Measurements from ENCODE around the gene MNX1.

Gene MNX1

GRCh38 chr7:156966387-156966786 is 44.1 kb downstream of the MNX1 start:
- no peak for DNase-seq

- no peak for DNase-seq
Observed at GRCh38 chr7:156964971-156965370, 45.5 kb downstream of the MNX1 start.

- DNase-seq = no peak
Observed at GRCh38 chr7:156963472-156963871, 47.0 kb downstream of the MNX1 start.

- no peak for DNase-seq
Observed at GRCh38 chr7:156962897-156963296, 47.6 kb downstream of the MNX1 start.

GRCh38 chr7:156962145-156962544 is 48.3 kb downstream of the MNX1 start:
- no peak for DNase-seq

- no peak for DNase-seq
Observed at GRCh38 chr7:156956727-156957126, 53.7 kb downstream of the MNX1 start.

GRCh38 chr7:156954941-156955340 is 55.5 kb downstream of the MNX1 start:
- DNase-seq = no peak

Measured in Kasumi-1 (cell line).